ENCODE results near the gene DIRAS2.

The DIRAS2 gene

DNA sequence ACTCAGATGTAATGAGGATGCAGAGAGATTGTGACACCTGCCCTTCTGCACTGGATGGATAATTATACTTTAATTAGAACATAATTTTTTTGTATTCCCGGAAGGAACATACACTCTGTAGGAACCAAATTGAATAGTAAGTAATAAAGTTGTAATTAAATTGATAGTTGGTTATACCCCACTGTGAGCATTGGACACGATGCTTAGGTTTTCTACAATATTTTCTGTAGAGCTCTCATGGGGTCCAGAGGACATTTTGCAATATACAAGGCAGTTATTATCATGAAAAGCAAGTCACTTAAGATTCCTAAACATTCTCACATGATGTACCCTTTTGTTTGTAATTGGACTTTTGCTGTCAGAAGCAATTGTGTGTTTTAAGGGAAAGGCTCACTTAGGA lies 63.4 kb downstream of the DIRAS2 start:
- 0 out of 2 replicates have a peak, but pooled peaks cover 6% of the 10 kb centered on the region for H3K9me3 ChIP-seq
- peaks cover 9% of the 10 kb centered on the region; the same call in 1 of the 2 replicates for H3K4me1 ChIP-seq
- no peak overlapping the region for H3K27ac ChIP-seq
- H4K20me1 ChIP-seq = no peaks in the 10 kb centered on the region
- H3K27me3 ChIP-seq = no peaks in the 10 kb centered on the region
- no peaks in the 10 kb centered on the region for H3K36me3 ChIP-seq
- no peak overlapping the region for H3K4me2 ChIP-seq
- no peak for TF ChIP-seq Cebpa-rat (IDR thresholded peaks at IDR 0.05)
- no peak overlapping the region for H3K9ac ChIP-seq
- no peak overlapping the region for H3K4me3 ChIP-seq

DNA sequence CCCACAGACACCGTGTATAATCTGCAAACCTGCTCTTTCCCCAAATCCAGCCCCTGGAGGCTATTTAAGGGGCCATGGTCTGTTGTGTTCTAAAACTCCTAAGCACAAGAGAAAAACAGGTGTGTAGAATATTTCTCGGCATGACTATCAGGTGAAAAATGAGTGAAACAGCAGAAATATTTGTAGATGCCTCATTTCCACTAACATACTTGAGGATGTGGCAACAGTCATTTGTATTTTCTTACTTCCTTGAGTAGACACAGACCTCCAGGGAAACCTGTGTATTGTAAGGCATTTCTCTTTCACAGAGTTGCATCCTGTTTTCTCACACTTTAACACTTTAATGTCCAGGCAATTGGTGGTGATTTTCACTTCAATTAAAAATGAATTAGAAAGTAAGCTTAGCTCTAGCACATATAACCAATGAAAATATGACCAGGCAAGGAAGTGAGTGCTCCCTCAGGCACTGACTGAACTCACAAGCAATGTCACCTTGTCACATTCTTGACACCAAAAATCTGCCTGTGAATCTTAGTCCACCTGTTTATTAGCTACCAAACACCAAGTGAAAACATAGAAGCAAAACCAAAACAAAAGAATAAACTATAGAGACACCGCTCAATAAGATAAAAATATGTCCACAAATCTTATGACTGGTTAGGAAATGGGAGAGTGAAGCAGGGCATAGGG lies 64.4 kb downstream of the DIRAS2 start:
- Histone ChIP-seq H3K4me2 (peak overlapping the region; percentile 21), H4K20me1 (no peaks in the 10 kb centered on the region), H3K27me3 (no peaks in the 10 kb centered on the region), H3K4me3 (no peak overlapping the region), H3K4me1 (peaks cover 9% of the 10 kb centered on the region; the same call in 1 of the 2 replicates), H3K9ac (no peak overlapping the region), H3K9me3 (0 out of 2 replicates have a peak, but pooled peaks cover 6% of the 10 kb centered on the region), H3K36me3 (no peaks in the 10 kb centered on the region), H3K27ac (no peak overlapping the region)
- no peak for TF ChIP-seq Cebpa-rat (IDR thresholded peaks at IDR 0.05)

DNA sequence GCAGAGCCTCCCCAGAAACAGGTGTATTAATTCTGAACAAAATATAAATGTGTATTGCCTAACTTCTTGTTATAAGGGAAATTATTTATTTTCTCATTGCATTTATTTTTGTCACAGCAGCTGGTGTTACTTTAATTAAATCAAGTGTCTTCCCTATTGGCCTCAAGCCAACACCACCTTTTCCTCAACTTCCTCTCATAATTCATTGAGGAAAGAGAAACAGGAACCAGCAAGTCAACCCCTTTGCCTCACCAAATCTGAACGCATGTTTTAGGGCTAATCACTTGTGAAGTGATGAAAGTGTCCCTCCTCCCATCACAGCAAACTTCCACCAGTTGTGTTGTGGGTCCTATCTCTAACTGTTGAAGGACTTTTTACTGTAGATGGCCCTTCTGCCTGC lies 73.1 kb downstream of the DIRAS2 start:
- no peaks in the 10 kb centered on the region for H3K36me3 ChIP-seq
- no peak overlapping the region for H3K4me3 ChIP-seq
- no peaks in the 10 kb centered on the region for H3K27me3 ChIP-seq
- TF ChIP-seq Cebpa-rat (IDR thresholded peaks at IDR 0.05) = no peak
- no peaks in the 10 kb centered on the region for H4K20me1 ChIP-seq
- no peaks in the 10 kb centered on the region for H3K9me3 ChIP-seq
- H3K9ac ChIP-seq = no peak overlapping the region
- H3K4me2 ChIP-seq = peak overlapping the region; percentile 70
- H3K27ac ChIP-seq = peak overlapping the region; percentile 47
- peaks cover 24% of the 10 kb centered on the region for H3K4me1 ChIP-seq

DNA sequence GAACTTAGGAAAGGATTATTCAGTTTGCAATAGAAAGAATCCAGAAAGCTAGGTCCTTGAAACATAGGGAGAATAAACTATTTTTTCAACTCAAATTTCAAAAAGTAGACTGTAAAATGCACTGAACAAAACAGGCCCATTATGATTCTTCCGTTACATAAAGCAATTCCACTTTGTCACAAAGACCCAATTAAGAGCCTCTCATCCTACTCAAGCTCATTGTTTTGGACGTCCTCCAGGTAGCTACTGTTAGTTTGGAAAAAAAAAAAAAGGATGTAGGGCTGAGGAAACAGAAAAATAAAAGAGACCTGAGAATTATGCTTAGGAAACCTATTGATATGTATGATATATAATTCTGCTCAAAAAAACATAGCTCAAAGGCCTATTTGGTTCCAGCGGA lies 74.0 kb downstream of the DIRAS2 start:
- Histone ChIP-seq H3K27me3 (no peaks in the 10 kb centered on the region), H3K36me3 (no peaks in the 10 kb centered on the region), H3K9ac (no peak overlapping the region), H3K27ac (no peak overlapping the region), H3K4me1 (peaks cover 24% of the 10 kb centered on the region), H3K9me3 (no peaks in the 10 kb centered on the region), H3K4me3 (no peak overlapping the region), H4K20me1 (no peaks in the 10 kb centered on the region), H3K4me2 (peak overlapping the region; percentile 70)
- no peak for TF ChIP-seq Cebpa-rat (IDR thresholded peaks at IDR 0.05)

DNA sequence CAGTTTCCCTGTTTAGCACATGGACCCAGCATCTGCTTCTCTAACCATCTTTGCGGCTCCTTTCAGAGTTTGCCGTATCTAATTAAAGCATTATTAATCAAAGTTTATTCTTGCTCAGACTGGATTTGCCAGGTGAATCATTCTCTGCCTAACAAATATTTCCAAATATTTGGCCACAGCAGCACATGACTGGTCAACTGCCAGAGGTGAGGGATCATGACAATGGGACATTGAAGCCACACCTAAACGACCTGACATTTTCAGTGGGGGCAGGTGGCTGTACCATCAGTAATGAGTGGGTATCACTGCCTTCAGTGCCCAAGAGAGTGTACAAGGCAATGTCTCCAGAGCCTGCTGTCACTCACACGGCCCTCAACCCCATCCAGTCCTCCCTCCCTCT lies 80.4 kb downstream of the DIRAS2 start:
- no peak overlapping the region for H3K4me3 ChIP-seq
- H3K9me3 ChIP-seq = no peaks in the 10 kb centered on the region
- H4K20me1 ChIP-seq = no peaks in the 10 kb centered on the region
- H3K36me3 ChIP-seq = no peaks in the 10 kb centered on the region
- no peak overlapping the region for H3K9ac ChIP-seq
- H3K4me1 ChIP-seq = peaks cover 11% of the 10 kb centered on the region
- H3K27ac ChIP-seq = no peak overlapping the region
- no peak for TF ChIP-seq Cebpa-rat (IDR thresholded peaks at IDR 0.05)
- no peak overlapping the region for H3K4me2 ChIP-seq
- H3K27me3 ChIP-seq = no peaks in the 10 kb centered on the region
